ENCODE data around the gene POU2F3.

POU2F3 gene

GRCh38 chr11:120317689-120318480 is 77.9 kb downstream of the POU2F3 start:
- DNase-seq (ENCODE audit: low spot score) = no peak

- DNase-seq (ENCODE audit: low spot score) = no peak
These were observed 79.0 kb downstream of the POU2F3 start for GRCh38 chr11:120318906-120319305.

DNA sequence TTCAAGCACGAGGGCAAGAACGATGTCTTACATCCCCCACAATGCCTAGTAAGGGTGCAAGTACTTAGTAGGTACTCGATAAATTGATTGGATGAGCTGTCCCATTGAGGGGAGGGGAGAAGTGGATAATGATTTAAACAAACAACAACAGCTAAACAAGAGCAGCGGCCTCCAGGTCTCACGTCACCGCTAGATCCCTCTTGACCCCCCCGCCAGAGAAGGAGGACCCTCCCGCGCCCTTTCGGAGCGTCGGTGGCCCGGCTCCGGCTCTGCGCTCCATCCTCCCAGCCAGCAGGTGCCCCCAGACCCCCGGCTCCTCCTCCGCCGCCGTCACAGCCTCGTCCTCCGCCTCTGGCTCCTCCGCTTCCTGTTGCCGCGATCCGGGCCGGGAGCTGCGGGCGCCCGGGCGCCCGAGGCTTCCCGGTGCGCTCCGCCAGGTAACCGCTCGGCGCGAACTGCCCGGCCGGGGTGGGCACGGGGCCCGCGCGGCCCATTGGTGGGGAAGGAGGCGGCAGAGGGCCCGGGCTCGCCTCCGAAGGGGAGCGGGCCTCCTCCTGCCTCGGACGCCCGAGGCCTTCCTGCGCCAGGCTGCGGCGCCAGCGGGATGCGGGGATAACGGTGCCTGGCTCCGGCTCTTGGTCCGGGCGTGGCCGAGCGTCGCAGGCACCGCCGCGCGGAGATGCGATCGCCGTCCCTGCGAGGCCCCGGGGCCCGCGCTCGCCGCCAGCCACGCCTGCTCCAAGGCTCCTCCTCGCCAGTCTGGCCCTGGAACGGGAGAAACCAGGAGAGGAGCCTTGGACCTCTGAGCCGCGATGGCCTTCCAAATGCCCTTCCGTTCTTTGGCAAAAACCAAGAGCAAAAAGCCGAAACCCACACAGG is 85.2 kb downstream of the POU2F3 start, which contains the start of gene TLCD5:
TLCD5 (plus strand) TSS at position 368 of the 879 bp plus-strand sequence. CDS start 2,143 bp downstream, outside the sequence.
- peak; percentile 78 for DNase-seq (ENCODE audit: low spot score)

DNA sequence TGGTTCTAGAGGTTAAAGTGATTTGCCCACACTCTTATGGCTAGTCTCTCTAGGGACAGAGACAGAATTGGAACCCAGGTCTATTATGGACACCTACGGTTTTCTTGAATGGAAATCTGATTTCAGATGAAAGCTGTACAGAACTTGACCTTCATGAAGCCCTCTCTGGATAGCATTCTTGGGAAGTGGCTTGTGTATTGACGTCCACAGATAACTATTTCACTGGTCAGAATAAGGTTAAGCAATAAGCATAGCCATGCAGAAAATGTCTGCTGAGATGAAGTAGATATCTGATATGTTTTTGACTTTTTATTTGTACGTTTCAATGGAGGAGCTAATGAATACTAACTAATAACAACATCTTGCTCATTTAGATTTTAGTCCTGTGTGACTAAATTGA is 86.3 kb downstream of the POU2F3 start:
- peak; percentile 66 for DNase-seq (ENCODE audit: low spot score)

DNA sequence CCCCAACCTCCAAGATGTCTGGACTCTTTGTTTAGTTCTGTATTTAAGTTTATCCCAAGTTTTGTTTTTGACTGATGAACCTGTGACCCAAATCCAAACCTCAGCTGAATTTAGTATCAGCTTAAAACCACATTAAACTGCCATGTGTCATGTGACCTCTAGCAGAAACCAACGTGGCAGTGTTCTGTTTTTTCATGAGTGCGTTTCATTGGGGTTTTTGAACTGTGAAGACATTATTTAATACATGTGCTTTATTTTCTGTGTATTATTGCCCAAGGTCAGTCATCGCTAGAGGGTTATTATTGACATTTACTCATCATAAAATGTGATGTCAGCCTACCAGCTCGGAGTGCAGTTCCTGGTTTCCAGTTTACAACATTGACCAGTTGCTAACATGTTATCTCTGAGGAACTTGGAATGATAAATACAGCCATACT is 86.9 kb downstream of the POU2F3 start:
- DNase-seq (ENCODE audit: low spot score) = peak; percentile 59

GRCh38 chr11:120327311-120327710 is 87.4 kb downstream of the POU2F3 start:
- DNase-seq (ENCODE audit: low spot score) = no peak

DNA sequence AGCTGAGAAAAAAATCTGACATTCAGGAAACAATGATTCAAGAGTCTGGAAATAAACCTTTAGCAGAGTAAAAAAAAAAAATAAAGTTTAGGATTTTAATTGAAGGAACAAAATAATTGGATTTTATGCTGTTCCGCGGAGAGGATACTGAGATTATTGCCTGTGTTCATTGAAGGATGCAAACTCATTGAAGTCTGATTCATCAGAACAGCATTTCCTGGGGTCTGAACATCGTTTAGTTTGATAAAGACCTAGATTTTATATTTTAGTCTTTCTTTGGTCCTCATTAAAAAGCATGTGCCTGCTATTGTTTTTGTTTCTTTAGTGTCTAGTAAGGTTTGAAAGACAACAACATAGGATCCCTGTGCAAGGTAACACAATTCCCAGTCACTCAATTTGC is 89.6 kb downstream of the POU2F3 start:
- DNase-seq (ENCODE audit: low spot score) = no peak

DNA sequence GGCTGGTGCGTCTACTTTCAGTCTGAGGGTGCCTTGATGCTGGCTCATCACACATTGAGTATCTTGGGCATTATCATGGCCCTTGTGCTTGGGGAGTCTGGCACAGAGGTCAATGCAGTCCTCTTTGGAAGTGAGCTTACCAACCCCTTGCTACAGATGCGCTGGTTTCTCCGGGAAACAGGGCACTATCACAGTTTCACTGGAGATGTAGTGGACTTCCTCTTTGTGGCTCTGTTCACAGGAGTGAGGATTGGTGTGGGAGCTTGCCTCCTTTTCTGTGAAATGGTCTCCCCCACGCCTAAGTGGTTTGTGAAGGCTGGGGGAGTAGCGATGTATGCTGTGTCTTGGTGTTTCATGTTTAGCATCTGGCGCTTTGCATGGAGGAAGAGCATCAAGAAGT is 90.1 kb downstream of the POU2F3 start:
- no peak for DNase-seq (ENCODE audit: low spot score)

- DNase-seq (ENCODE audit: low spot score) = peak; percentile 83
These were observed 91.5 kb downstream of the POU2F3 start for GRCh38 chr11:120331301-120331996.

- DNase-seq (ENCODE audit: low spot score) = no peak
These were observed 93.1 kb downstream of the POU2F3 start for GRCh38 chr11:120332822-120333716.

DNA sequence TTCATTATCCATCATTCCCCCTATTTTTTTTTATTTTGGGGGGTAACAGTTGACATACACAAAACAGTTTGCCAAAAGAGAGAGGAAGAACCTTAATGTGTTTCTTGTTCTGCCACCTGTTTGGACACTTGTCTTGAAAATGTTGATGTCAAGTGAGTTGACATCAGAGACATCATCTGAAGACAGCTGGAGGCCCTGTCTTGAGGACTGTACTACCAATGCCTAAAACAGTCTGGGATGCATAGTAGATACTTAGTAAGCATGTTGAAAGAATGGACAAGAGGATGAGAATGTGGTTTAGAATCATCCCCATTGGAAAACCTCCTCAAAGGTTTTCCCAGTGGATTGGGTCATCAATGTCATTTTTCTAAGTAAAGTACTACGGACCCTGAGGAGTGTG is 93.9 kb downstream of the POU2F3 start:
- no peak for DNase-seq (ENCODE audit: low spot score)

DNA sequence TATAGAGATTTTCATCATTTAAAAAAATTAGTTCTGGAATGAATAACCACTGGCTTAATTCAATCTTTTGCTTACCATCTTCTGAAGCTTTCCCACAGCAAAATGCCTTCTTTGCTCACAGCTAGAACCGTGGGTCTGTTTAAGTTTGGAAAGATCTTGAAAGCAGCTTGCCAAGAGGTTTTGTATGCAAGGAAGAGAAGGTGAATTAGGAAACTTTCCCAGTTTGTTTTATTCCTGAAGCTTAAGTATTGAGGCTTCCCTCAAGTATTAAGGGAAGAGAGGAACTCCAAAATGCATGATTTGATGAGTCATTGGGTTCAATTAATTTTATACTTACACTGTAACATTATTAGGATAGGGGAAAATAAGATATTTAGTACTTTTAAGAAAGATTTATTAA is 94.4 kb downstream of the POU2F3 start:
- DNase-seq (ENCODE audit: low spot score) = no peak

DNA sequence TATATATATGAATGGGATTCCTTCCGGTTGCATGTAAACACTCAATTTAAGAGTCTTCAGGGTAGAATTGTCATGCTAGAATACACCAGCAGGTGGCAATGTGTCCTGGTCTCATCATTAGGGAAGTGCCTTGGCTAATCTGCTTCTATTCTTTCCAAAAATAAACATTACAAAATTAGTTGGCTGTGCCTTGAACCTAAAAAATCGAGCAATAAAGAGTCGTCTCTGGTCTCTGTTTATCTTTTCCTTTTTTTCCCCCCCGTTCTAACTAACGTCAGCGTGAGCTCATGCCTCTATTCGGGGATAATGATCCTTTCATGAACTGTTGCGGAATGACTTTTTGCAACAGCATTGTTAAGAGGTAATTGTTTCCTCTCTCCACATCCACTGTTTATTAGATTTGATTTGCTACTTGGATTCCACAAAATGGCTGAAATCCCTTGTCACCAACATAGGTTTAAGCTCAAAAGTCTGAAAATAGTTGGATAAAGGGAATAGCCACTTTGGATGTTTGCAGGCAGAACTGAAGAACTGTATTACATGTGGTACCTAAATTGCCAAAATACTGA is 95.0 kb downstream of the POU2F3 start:
- peak; percentile 88 for DNase-seq (ENCODE audit: low spot score)

DNA sequence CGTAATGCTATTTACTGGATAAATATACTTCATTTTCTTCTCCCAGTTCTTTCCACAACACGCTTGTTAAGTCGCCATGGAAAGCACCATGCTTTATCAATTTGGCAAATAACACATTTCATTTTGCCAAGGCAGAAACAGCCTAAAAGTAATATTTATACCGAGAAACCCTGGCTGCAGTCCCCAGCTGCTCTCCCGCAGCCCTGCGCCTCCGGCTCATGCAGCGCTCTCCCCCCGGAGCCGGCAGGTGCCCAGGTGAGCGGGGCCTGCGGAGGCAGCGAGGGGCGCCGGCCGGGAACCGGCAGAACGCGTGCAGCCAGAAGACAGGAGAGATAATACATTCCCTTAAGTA is 95.6 kb downstream of the POU2F3 start:
- DNase-seq (ENCODE audit: low spot score) = no peak

DNA sequence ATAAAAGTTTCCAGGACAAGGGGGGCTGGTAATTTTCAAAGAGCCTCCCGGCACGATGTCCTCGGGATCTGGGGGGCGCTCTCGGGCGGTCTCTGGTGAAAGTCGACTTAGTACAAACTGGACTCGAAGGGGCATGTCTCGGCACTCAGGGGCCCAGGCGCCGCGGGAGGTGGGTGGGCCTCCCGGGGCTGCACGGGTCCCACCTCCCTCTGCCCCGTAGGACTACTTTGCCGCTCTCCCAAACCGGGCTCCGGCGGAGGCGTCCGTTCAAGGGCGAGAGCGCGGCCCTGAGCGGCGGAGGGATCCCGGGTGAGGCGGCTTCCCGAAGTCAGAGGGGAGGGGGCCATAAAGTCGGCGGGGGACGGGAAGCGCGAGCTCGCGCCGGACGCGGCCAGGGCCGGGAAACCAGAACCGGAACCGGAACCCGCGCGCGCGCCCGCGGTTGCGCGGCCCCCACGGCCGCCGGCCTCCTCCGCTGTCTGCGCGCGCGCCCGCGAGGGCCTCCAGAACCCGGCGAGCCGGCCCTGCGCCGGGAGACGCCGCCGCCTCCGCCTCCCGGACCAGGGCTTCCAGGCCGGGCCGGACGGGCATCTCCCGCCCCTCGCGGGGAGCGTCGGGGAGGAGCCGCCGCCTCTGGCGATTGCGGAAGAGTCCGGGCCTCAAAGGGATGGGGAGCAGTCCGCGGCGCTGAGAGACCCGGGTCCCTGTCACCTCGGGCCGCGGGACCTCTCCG is 96.1 kb downstream of the POU2F3 start, which contains the start of gene ARHGEF12:
ARHGEF12 (plus strand) TSS at position 506 of the 733 bp plus-strand sequence. CDS start 831 bp downstream, outside the sequence.
- peak; percentile 96 for DNase-seq (ENCODE audit: low spot score)

- DNase-seq (ENCODE audit: low spot score) = peak; percentile 55
These were observed 96.9 kb downstream of the POU2F3 start for GRCh38 chr11:120336641-120337354.

- peak; percentile 82 for DNase-seq (ENCODE audit: low spot score)
These were observed 97.6 kb downstream of the POU2F3 start for GRCh38 chr11:120337355-120338106.

DNA sequence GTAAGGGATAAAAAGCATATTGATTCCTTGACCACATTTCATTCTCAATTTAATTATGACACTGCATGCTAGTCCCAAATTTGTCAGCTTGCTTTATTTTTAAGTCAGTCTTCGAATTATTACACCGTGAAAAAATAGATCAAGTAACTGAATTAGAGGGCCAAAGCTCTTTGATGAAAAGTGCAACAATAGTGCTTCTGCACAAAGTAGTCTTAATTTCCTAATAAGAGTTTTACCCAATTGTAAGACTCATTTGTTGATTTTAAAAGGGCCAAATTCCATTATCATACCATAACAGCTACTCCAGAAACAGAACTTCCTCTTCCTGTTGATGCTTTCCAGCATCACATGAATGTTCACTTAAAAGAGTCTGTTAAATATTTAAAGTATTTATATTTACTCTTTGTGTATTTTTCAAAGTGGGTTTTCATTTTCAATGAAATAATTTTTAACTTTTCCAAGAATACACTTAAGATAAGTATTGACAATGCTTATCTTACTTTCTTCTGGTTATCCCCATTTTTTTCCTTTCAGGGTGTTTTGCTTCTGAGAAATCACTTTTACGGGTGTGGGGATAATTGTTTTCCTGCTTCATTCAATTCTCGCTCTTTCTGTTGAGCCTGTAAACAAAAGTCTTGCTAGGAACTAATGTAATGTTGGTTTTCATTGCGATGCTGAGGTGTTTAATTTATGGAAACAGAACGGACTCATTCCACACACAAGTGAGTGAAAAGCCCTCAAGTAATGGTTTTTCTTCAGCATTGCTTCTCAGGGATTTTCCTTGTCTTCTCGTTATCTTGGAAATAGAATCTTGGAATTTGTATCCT is 98.4 kb downstream of the POU2F3 start:
- peak; percentile 58 for DNase-seq (ENCODE audit: low spot score)

All from RKO (cell line).